GM19043 (cell line): ENCODE measurements around the gene REPS2.

Experiments
- ATAC-seq: cut with Tn5 transposase; IDR thresholded peaks from one replicate; pipeline ENCODE4 v1.9.1; 2021; ENCODE audit warnings: low read depth; ENCODE audit not compliant: unreplicated experiment

The REPS2 gene

GRCh38 chrX:16997313-16997712, 50.9 kb downstream of the REPS2 start:
- ATAC-seq = no peak

- ATAC-seq = no peak
Measured at GRCh38 chrX:16999275-16999674, 52.8 kb downstream of the REPS2 start.

- ATAC-seq = no peak
Measured at GRCh38 chrX:17000751-17001150, 54.3 kb downstream of the REPS2 start.

- no peak for ATAC-seq
Measured at GRCh38 chrX:17005712-17006368, 59.4 kb downstream of the REPS2 start.

GRCh38 chrX:17007134-17007768, 60.8 kb downstream of the REPS2 start:
- no peak for ATAC-seq

- no peak for ATAC-seq
Measured at GRCh38 chrX:17009856-17010625, 63.6 kb downstream of the REPS2 start.

GRCh38 chrX:17012465-17012864, 66.0 kb downstream of the REPS2 start:
- no peak for ATAC-seq

- ATAC-seq = no peak
Measured at GRCh38 chrX:17014216-17014615, 67.8 kb downstream of the REPS2 start.

- no peak for ATAC-seq
Measured at GRCh38 chrX:17017134-17017533, 70.7 kb downstream of the REPS2 start.

GRCh38 chrX:17020356-17020755, 73.9 kb downstream of the REPS2 start:
- ATAC-seq = no peak

GRCh38 chrX:17020851-17021821, 74.7 kb downstream of the REPS2 start:
- no peak for ATAC-seq

GRCh38 chrX:17021851-17022604, 75.6 kb downstream of the REPS2 start:
- no peak for ATAC-seq

- no peak for ATAC-seq
Measured at GRCh38 chrX:17023661-17024060, 77.2 kb downstream of the REPS2 start.

- ATAC-seq = no peak
Measured at GRCh38 chrX:17024886-17025285, 78.4 kb downstream of the REPS2 start.

- ATAC-seq = no peak
Measured at GRCh38 chrX:17025621-17026302, 79.3 kb downstream of the REPS2 start.

GRCh38 chrX:17027931-17028330, 81.5 kb downstream of the REPS2 start:
- ATAC-seq = no peak

GRCh38 chrX:17028356-17028755, 81.9 kb downstream of the REPS2 start:
- no peak for ATAC-seq

- no peak for ATAC-seq
Measured at GRCh38 chrX:17030092-17030491, 83.6 kb downstream of the REPS2 start.

GRCh38 chrX:17030580-17031270, 84.3 kb downstream of the REPS2 start:
- no peak for ATAC-seq
